ENCODE measurements around the gene PCOLCE2. TPM values are rescaled to one million over a fixed set of nuclear protein-coding genes. Genes with fewer than 3 reads are reported as not detected.

PCOLCE2 gene
- total and polyA plus RNA-seq, 10 donors: 1.8 to 18.2 (median 6.5) TPM

GRCh38 chr3:142931222-142931621 lies 42.3 kb upstream of the PCOLCE2 start:
- H3K4me3 ChIP-seq: no peak overlapping the region
- TF ChIP-seq POLR2AphosphoS5 (IDR thresholded peaks at IDR 0.05) (no peak), CTCF (IDR thresholded peaks at IDR 0.05 in 8 of 11, conservative IDR thresholded peaks at IDR 0.05 in 3 of 11) (peak in 3 of 11 experiments; percentile 17 to 43 (median 24)), POLR2A (IDR thresholded peaks at IDR 0.05) (no peak)
- H3K9me3 ChIP-seq: no peaks in the 10 kb centered on the region
- no peak overlapping the region for H3K27ac ChIP-seq
- no peaks in the 10 kb centered on the region for H3K36me3 ChIP-seq
- DNase-seq: peak; percentile 79
- WGBS, 5 donors: 57 to 82% (median 63%) methylated on average over 6 of the region's 6 CpGs
- intact Hi-C loops (cut with DNase I; ENCODE audit: low total_unique reads): no loop called here
- H3K4me1 ChIP-seq: no peaks in the 10 kb centered on the region
- H3K27me3 ChIP-seq (replicated peaks in 1 of 7): peaks cover 0 to 6% (median 0%) of the 10 kb centered on the region in 7 donors

- peaks cover 0 to 6% (median 0%) of the 10 kb centered on the region in 7 donors for H3K27me3 ChIP-seq (replicated peaks in 1 of 7)
- H3K36me3 ChIP-seq: no peaks in the 10 kb centered on the region
- WGBS, 5 donors: 69 to 85% (median 82%) methylated on average over 3 of the region's 3 CpGs
- H3K4me1 ChIP-seq: no peaks in the 10 kb centered on the region
- H3K9me3 ChIP-seq: no peaks in the 10 kb centered on the region
- H3K4me3 ChIP-seq: no peak overlapping the region
- intact Hi-C loops (cut with DNase I; ENCODE audit: low total_unique reads): no loop called here
- no peak for TF ChIP-seq POLR2AphosphoS5 (IDR thresholded peaks at IDR 0.05)
- no peak for TF ChIP-seq CTCF (IDR thresholded peaks at IDR 0.05 in 8 of 11, conservative IDR thresholded peaks at IDR 0.05 in 3 of 11)
- no peak for TF ChIP-seq POLR2A (IDR thresholded peaks at IDR 0.05)
- H3K27ac ChIP-seq: no peak overlapping the region
- DNase-seq: no peak
These were observed 41.6 kb upstream of the PCOLCE2 start for GRCh38 chr3:142930463-142930862.

DNA sequence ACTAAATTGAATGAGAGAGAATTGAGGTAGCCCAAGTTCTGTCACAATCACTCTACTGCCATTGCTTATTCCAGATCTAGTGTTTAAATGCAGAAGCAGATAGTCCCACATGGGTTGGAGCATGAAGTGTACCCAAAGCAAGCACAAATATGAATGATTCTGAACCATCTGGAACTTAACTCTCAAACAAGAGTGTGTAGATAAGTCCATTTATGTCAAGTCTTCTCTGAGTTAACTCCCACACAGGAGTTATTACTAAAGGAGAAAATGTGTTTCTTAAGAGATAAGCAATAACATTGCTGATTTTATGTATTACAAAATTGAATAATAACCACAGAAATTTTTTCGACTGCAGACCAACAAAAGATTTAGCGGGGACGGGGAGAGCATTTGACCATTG lies 41.0 kb upstream of the PCOLCE2 start:
- Histone ChIP-seq H3K27me3 (replicated peaks in 1 of 7) (peaks cover 0 to 5% (median 0%) of the 10 kb centered on the region in 7 donors), H3K36me3 (no peaks in the 10 kb centered on the region), H3K4me3 (no peak overlapping the region), H3K27ac (no peak overlapping the region), H3K4me1 (no peaks in the 10 kb centered on the region), H3K9me3 (no peaks in the 10 kb centered on the region)
- no peak for DNase-seq
- WGBS, 5 donors: 65 to 94% (median 89%) methylated on average over 3 of the region's 3 CpGs
- TF ChIP-seq CTCF (IDR thresholded peaks at IDR 0.05 in 8 of 11, conservative IDR thresholded peaks at IDR 0.05 in 3 of 11): no peak
- no peak for TF ChIP-seq POLR2AphosphoS5 (IDR thresholded peaks at IDR 0.05)
- TF ChIP-seq POLR2A (IDR thresholded peaks at IDR 0.05): no peak
- intact Hi-C loops (cut with DNase I; ENCODE audit: low total_unique reads): no loop called here

GRCh38 chr3:142929109-142929508 lies 40.2 kb upstream of the PCOLCE2 start:
- DNase-seq: no peak
- no peak overlapping the region for H3K4me3 ChIP-seq
- intact Hi-C loops (cut with DNase I; ENCODE audit: low total_unique reads): no loop called here
- no peak for TF ChIP-seq POLR2A (IDR thresholded peaks at IDR 0.05)
- TF ChIP-seq CTCF (IDR thresholded peaks at IDR 0.05 in 8 of 11, conservative IDR thresholded peaks at IDR 0.05 in 3 of 11): peak in 7 of 11 experiments; percentile 25 to 44 (median 36)
- H3K27ac ChIP-seq: no peak overlapping the region
- no peaks in the 10 kb centered on the region for H3K4me1 ChIP-seq
- H3K27me3 ChIP-seq (replicated peaks in 1 of 7): peaks cover 0 to 5% (median 0%) of the 10 kb centered on the region in 7 donors
- no peaks in the 10 kb centered on the region for H3K36me3 ChIP-seq
- H3K9me3 ChIP-seq: peaks cover 0 to 4% (median 0%) of the 10 kb centered on the region in 8 donors
- WGBS, 5 donors: 9 to 27% (median 16%) methylated on average over 3 of the region's 3 CpGs

Measured in spleen (tissue), 11 donors.